Endodermal cell (in vitro differentiated cells): ENCODE data around the gene PODN. TPM values are rescaled to one million over a fixed set of nuclear protein-coding genes. Genes with fewer than 3 reads are reported as not detected.

Experiments used
- DNase-seq: peaks from one replicate; pipeline ENCODE4 v3.0.0-alpha.2; 2017
- H3K27ac ChIP-seq: 2 replicates; pipeline ENCODE4 v1.5.1; 2013; ENCODE audit warnings: mild to moderate bottlenecking, low read depth, low read length, moderate library complexity
- H3K27me3 ChIP-seq: 2 replicates; pipeline ENCODE4 v1.6.1; 2013; ENCODE audit warnings: mild to moderate bottlenecking, low read length, moderate library complexity; ENCODE audit not compliant: insufficient read depth, control insufficient read depth, poor library complexity, severe bottlenecking
- H3K36me3 ChIP-seq: 2 replicates; pipeline ENCODE4 v1.7.0; 2013; ENCODE audit warnings: mild to moderate bottlenecking, low read length, moderate library complexity; ENCODE audit not compliant: control insufficient read depth, insufficient read depth
- H3K4me1 ChIP-seq: one replicate; pipeline ENCODE4 v1.7.0; 2013; ENCODE audit warnings: low read length; ENCODE audit not compliant: control insufficient read depth, insufficient read depth
- H3K4me3 ChIP-seq: 2 replicates; pipeline ENCODE4 v1.5.1; 2013; ENCODE audit warnings: mild to moderate bottlenecking, low read length, moderate library complexity
- H3K9ac ChIP-seq: 2 replicates; pipeline ENCODE4 v1.6.1; 2013; ENCODE audit warnings: mild to moderate bottlenecking, low read length, moderate library complexity; ENCODE audit not compliant: poor library complexity, severe bottlenecking; ENCODE audit errors: extremely low read depth
- H3K9me3 ChIP-seq: 2 replicates; pipeline ENCODE4 v1.6.1; 2013; ENCODE audit warnings: mild to moderate bottlenecking, low read length, moderate library complexity; ENCODE audit not compliant: control insufficient read depth
- H3K27ac Mint-ChIP-seq: 2 replicates; pipeline ENCODE4 v1.8.0; 2020; ENCODE audit warnings: mixed read lengths
- H3K27me3 Mint-ChIP-seq: 2 replicates; pipeline ENCODE4 v1.8.0; 2021; ENCODE audit warnings: mild to moderate bottlenecking, mixed read lengths; ENCODE audit not compliant: insufficient read depth
- H3K36me3 Mint-ChIP-seq: 2 replicates; pipeline ENCODE4 v1.8.0; 2020; ENCODE audit warnings: low read depth, mixed read lengths
- H3K4me1 Mint-ChIP-seq: 2 replicates; pipeline ENCODE4 v1.8.0; 2020; ENCODE audit warnings: mixed read lengths
- H3K4me3 Mint-ChIP-seq: 2 replicates; pipeline ENCODE4 v1.8.0; 2020; ENCODE audit warnings: mild to moderate bottlenecking, moderate library complexity, mixed read lengths
- H3K9me3 Mint-ChIP-seq: 2 replicates; pipeline ENCODE4 v1.8.0; 2020; ENCODE audit warnings: mild to moderate bottlenecking, mixed read lengths
- CTCF ChIP-seq: fragments of 200-600 bp; sonication (generic); conservative IDR thresholded peaks from 2 replicates; pipeline ENCODE4 v1.5.0; 2021; ENCODE audit warnings: antibody characterized with exemption, mild to moderate bottlenecking
- WGBS, 2 experiments: methylation state at CpG; one replicate each; pipeline versions ENCODE4 v1.1.5 to v1.1.7; 2013; ENCODE audit warnings: missing lambda C conversion rate in 2 of 2, mixed read lengths in 1 of 2; ENCODE audit not compliant: insufficient coverage in 1 of 2, insufficient read length in 1 of 2; 5-methylcytosine and 5-hydroxymethylcytosine counted together
- total RNA-seq, 2 donors: library from RNA; stranded (reverse); fragmentation: NEBNext Ultra II Directional in 1 of 2; extraction: Animal tissue kit (Norgen Biotek cat#: 25700) in 1 of 2; gene quantifications; 2 replicates in 1 of 2; 3 replicates in 1 of 2; pipeline ENCODE4 v1.2.1, GENCODE V29; 2021

The PODN gene
- total RNA-seq, 2 donors from 2014 or later: 3.0 to 3.6 TPM

GRCh38 chr1:53085405-53085804 lies 23.4 kb downstream of the PODN start:
- Mint-ChIP-seq H3K27ac (no peak overlapping the region), H3K27me3 (peaks cover 29% of the 10 kb centered on the region), H3K4me1 (peaks cover 33% of the 10 kb centered on the region), H3K9me3 (no peaks in the 10 kb centered on the region), H3K4me3 (no peak overlapping the region), H3K36me3 (no peaks in the 10 kb centered on the region)
- H3K4me3 ChIP-seq: no peak overlapping the region
- 92 to 95% methylated on average over 6 to 8 of the region's 8 CpGs for WGBS, 2 experiments
- no peak for TF ChIP-seq CTCF
- no peaks in the 10 kb centered on the region for H3K36me3 ChIP-seq
- H3K4me1 ChIP-seq: peaks cover 7% of the 10 kb centered on the region
- H3K9ac ChIP-seq: no peak overlapping the region
- H3K27ac ChIP-seq: no peak overlapping the region
- H3K9me3 ChIP-seq: no peaks in the 10 kb centered on the region
- peaks cover 9% of the 10 kb centered on the region for H3K27me3 ChIP-seq
- DNase-seq: no peak

GRCh38 chr1:53086491-53087070 lies 24.6 kb downstream of the PODN start:
- DNase-seq: no peak
- Histone ChIP-seq H3K9ac (no peak overlapping the region), H3K36me3 (no peaks in the 10 kb centered on the region), H3K4me1 (peaks cover 7% of the 10 kb centered on the region), H3K27me3 (peaks cover 9% of the 10 kb centered on the region), H3K9me3 (no peaks in the 10 kb centered on the region), H3K4me3 (no peak overlapping the region), H3K27ac (no peak overlapping the region)
- Mint-ChIP-seq H3K9me3 (no peaks in the 10 kb centered on the region), H3K4me3 (no peak overlapping the region), H3K27ac (no peak overlapping the region), H3K4me1 (peaks cover 33% of the 10 kb centered on the region), H3K36me3 (no peaks in the 10 kb centered on the region), H3K27me3 (peaks cover 30% of the 10 kb centered on the region)
- TF ChIP-seq CTCF: no peak
- WGBS, 2 experiments: 85 to 93% methylated on average over 3 to 4 of the region's 4 CpGs

- Mint-ChIP-seq H3K9me3 (no peaks in the 10 kb centered on the region), H3K36me3 (no peaks in the 10 kb centered on the region), H3K4me1 (peaks cover 23% of the 10 kb centered on the region), H3K27me3 (peaks cover 36% of the 10 kb centered on the region), H3K27ac (no peak overlapping the region), H3K4me3 (no peak overlapping the region)
- 72 to 74% methylated on average over 13 to 27 of the region's 27 CpGs for WGBS, 2 experiments
- Histone ChIP-seq H3K4me3 (no peak overlapping the region), H3K9me3 (no peaks in the 10 kb centered on the region), H3K27ac (no peak overlapping the region), H3K36me3 (no peaks in the 10 kb centered on the region), H3K4me1 (peaks cover 3% of the 10 kb centered on the region), H3K9ac (no peak overlapping the region), H3K27me3 (peaks cover 9% of the 10 kb centered on the region)
- peak; percentile 92 for DNase-seq
- TF ChIP-seq CTCF: peak; percentile 84
These were observed 25.6 kb downstream of the PODN start for GRCh38 chr1:53087332-53088285.
